Prostate gland (tissue), 2 donors: ENCODE data around the gene CD82.

ENCODE experiments used
- CTCF ChIP-seq, 4 experiments: fragments of 200-600 bp in 2 of 4; fragments of 450-650 bp in 2 of 4; sonication (generic) in 2 of 4; IDR thresholded peaks; 1 replicate in 3 of 4; 2 replicates in 1 of 4; pipeline ENCODE4 v1.5.1; 2016 to 2019; ENCODE audit warnings: antibody characterized with exemption in 4 of 4, mild to moderate bottlenecking in 2 of 4, moderate library complexity in 2 of 4
- POLR2A ChIP-seq: fragments of 450-650 bp; IDR thresholded peaks from one replicate; pipeline ENCODE4 v1.6.1; 2016; ENCODE audit warnings: antibody characterized with exemption, mild to moderate bottlenecking

- TF ChIP-seq POLR2A (peak; percentile 76), CTCF (IDR thresholded peaks at IDR 0.05) (no peak)
These were observed 723 bp upstream of the CD82 start for GRCh38 chr11:44564670-44565210.
